ENCODE data around the gene TLR8.
A peak's percentile ranks its signal among the peaks of the same experiment; 100 is the strongest.

TLR8 gene

DNA sequence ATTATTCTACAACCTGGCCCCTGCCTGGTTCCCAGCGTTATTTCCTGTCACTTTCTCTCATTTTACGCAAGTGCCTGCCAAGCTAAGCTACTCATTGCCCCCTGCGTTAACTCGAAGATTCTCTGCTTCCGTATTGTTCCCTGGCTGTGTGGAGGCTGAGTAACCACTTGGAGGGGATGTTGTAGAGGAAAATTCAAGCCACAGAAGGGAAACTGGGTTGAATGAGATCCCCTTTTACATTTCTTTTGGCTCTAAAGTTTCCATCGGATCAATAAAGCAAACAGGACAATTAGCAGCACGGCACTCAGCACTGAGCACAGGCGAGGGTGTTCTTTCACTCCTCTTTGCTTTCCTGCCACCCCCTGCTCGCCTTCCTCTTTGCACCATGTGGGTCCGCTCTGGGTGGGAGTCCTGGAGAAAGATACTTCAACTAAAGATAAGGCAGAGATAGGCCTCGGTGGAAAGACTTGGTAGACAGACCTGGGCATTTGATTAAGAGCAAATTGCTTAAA is 64.3 kb downstream of the TLR8 start:
- DNase-seq = peak; percentile 9

GRCh38 chrX:12971282-12972003 is 65.0 kb downstream of the TLR8 start:
- DNase-seq = peak; percentile 18

GRCh38 chrX:12972243-12972642 is 65.8 kb downstream of the TLR8 start:
- DNase-seq = no peak

Data from DMS153 (cell line).